OCI-LY3 (cell line): ENCODE data around the gene KCNQ1.

Experiments
- EZH2phosphoT487 ChIP-seq: fragments of 200-600 bp; shearing (Covaris generic); IDR thresholded peaks from 2 replicates; pipeline ENCODE4 v1.6.1; 2018; ENCODE audit warnings: antibody characterized with exemption, mixed run types, low read depth
- TF ChIP-seq, protein P1 (sequence below): fragments of 200-600, 300-600 bp; sonication (generic); IDR thresholded peaks from 2 replicates; pipeline ENCODE4 v1.5.1; 2014; ENCODE audit warnings: antibody characterized with exemption, low read length, low read depth

DNA sequence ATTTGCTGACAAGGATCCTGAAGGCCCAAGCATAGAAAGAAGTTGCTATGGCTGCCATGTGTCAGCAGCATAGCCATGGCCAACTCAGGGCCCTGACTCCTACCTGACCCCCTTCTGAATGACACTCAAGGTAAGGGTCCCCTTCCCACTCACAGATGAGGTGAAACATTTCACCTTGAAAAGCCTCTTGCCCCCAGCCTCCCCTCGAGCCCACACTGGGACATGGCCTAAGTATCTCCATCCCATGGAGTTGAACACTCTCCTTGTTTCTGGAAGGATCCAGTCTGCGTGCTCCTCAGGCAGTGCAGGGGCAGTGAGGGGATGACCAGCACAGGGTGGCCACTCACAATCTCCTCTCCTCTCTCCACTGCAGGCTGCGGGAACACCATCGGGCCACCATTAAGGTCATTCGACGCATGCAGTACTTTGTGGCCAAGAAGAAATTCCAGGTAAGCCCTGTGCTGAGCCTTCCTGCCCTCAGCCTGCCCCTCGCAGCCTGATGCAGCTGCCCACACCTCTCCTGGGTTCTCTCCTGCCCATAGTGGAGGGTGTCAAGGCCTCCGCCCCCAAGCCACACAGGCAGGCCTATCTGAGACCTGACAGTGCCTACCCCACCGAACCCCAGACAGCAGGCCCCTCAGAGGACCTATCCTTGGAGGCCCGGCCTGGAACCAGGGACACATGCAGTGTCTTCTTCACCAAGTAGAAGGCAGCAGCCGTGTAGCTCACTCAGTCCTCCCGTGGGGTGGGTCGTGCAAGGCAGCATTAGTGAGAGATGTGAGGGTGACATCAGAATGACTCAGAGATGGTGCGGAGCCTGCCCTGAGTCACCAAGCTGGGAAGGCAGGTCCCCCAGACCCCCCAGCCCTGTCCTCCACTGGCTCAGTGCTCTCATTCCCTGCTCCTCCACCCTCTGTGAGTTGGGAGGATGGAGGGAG, 323.9 kb downstream of the KCNQ1 start:
- TF ChIP-seq, protein P1, sequence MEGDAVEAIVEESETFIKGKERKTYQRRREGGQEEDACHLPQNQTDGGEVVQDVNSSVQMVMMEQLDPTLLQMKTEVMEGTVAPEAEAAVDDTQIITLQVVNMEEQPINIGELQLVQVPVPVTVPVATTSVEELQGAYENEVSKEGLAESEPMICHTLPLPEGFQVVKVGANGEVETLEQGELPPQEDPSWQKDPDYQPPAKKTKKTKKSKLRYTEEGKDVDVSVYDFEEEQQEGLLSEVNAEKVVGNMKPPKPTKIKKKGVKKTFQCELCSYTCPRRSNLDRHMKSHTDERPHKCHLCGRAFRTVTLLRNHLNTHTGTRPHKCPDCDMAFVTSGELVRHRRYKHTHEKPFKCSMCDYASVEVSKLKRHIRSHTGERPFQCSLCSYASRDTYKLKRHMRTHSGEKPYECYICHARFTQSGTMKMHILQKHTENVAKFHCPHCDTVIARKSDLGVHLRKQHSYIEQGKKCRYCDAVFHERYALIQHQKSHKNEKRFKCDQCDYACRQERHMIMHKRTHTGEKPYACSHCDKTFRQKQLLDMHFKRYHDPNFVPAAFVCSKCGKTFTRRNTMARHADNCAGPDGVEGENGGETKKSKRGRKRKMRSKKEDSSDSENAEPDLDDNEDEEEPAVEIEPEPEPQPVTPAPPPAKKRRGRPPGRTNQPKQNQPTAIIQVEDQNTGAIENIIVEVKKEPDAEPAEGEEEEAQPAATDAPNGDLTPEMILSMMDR = no peak
- no peak for TF ChIP-seq EZH2phosphoT487
